ENCODE results near the gene FOXJ3.
"Not testable (repeated sequence)": the region's sequence is repeated elsewhere in the genome, so short reads cannot be mapped to it uniquely, and the experiment has no call there.

Gene FOXJ3

GRCh38 chr1:42239555-42239954 is 95.5 kb downstream of the FOXJ3 start:
- no peak for DNase-seq

DNA sequence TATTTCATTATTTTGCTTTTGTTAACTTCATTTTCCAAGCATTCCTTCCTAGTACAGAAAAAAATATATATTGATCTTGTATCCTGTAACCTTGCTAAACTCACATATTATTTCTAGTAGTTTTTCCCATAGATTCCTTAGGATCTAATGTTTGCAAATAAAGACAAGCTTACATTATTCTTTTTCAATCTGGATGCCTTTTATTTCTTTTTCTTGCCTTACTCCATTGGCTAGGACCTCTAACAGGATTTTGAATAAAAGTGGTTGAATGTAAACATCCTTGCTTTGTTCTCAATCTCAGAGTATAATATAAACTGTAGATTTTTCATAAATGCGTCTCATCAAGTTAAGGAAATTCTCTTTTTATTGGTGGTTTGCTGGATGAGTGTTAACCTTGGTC is 96.0 kb downstream of the FOXJ3 start:
- no peak for DNase-seq

DNA sequence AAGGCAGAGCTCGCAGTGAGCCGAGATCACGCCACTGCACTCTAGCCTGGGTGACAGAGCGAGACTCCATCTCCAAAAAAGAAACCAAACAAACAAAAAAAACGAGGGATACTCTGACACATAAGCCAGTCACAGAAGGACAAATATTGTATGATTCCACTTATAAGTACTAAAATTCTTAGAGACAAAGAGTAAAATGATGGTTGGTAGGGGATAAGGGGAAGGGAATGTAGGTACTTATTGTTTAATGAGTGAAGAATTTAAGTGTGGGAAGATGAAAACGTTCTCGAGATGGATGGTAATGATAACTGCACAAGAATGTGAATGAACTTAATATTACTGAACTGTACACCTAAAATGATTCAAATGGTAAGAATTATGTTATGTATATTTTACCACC is 103.8 kb downstream of the FOXJ3 start:
- no peak for DNase-seq

DNA sequence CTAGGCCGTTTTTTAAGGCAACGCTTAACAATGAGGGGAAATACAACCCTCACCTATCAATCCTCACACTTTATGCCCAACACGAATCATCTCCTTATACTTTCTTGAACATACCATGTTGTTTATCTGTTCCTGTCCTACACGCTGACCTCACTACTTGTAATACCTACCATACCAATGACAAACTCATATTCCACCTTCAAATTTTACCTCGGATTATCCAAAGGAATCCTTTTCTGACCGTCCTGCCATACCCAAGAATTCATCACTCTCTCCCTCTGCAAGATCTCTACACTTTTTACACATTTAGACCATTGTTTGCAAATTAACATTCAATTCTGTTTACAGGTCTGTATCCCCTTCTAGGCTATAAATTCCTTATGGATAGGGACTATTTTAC is 106.1 kb downstream of the FOXJ3 start:
- no peak for DNase-seq

GRCh38 chr1:42223036-42223435 is 112.0 kb downstream of the FOXJ3 start:
- DNase-seq = no peak

DNA sequence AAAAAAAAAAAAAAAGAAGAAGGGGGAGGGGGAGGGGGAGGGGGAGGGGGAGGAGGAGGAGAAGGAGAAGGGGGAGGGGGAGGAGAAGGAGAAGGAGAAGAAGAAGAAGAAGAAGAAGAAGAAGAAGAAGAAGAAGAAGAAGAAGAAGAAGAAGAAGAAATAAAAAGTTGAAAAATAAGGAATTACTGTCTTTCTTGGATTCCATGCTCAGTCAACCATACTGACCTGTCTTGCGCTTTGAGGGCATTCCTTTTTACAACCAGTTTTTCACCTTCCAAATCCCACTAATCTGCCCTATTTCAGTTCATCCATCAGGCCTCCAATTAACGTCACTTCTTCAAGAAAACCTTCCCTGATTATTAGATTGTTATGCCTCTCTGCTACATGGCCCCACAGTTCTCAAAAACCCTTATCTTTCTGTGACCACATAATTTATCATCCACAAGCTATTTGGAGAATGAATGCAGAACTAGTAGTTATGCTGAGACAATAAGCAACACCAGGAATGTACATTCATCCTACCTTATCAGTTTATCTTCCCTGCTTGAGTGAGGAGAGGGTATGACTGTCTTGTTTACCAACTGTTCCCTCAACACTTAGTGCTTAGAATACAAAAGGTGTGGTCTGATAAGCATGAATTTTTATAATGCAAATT is 113.0 kb downstream of the FOXJ3 start:
- no peak for DNase-seq

- DNase-seq = no peak
Measured at GRCh38 chr1:42221456-42221855, 113.6 kb downstream of the FOXJ3 start.

DNA sequence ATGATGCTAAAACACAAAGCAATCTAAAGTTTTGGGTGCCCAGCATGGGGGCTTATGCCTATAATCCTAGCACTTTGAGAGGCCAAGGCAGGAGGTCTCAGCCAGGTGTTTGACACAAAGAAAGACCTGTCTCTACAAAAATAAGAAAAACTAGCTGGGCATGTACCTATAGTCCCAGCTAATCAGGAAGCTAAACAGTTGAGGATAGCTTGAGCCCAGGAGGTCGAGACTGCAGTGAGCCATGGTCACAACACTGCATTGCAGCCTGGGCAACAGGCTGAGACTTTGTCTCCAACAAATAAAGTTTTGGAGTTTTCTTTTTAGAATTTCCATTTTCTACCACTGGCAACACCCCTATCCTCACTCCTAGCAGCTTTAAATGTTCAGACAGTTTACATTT is 115.4 kb downstream of the FOXJ3 start:
- no peak for DNase-seq

DNA sequence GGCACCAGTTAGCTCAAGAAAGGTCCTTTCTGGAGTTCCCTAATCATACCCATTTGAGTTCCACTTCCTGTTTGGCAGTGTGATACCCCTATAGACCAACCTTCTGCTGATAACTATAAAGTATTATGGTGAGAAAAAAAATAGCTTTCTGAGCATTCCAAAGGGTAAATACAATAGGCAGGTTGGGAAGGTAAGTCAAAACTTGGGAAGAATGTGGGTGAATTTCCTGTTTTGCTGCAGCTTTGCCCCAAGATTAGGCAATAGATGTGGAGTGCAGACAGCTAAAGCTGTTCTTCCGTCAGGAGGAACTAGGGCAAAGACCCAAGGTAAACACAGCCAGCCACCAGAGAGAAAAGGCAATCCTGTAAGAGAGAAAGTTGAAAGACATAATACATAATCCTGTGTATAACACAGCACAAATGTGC is 120.6 kb downstream of the FOXJ3 start:
- no peak for DNase-seq

DNA sequence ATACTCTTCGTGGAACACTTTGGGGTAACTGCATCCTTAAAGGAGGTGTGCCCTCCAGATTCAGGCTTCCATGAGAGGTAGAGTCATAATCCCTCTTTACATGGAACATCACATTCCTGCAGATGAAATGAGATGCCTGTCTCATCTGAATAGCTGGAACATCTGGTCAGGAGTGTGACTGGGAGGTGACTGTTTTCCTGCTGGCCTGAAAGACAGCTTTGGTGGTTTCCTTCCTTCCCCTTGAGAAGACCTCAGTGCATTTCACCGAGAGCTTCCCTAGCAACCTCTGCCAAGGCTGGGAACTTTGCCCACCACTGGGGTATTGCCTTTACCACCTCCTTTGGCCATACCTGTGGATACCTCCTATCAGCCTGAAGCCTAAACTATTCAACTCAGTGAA is 123.8 kb downstream of the FOXJ3 start:
- no peak for DNase-seq

- DNase-seq = no peak
Measured at GRCh38 chr1:42210421-42211133, 124.5 kb downstream of the FOXJ3 start.

DNA sequence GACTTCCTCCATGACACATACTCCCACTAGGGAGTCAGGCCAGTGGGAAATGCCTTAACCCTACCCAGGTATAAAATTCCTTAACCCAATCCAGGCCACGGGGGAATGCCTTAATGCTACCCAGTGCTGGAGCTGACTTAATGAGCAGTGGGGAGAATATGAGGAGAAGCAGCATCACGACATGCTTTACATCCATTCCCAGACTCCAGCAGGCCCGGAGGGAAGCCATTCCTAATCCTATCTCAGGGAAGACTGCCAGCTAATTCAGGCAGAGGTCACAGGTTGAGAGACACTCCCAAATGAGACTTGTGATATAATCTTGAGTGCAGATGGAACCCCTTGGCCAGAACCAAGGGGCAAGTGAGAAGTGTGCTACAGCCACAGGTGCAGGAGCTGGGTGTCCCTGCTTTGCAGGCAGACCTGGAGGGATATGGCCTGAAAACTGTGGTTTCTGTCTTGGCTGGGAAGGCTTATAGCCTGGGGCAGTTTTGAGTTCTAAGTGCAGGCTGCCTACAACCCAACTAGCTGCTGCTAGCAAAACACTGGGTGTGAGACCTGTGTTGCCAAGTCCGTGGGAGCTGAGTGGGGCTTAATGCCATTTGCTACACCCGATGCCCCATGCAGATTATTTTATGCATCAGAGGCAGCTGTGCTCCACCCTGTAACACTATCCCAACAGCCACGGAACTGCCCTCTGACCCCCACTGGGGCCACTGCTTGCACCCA is 125.3 kb downstream of the FOXJ3 start:
- DNase-seq = no peak

GRCh38 chr1:42206930-42207329 is 128.1 kb downstream of the FOXJ3 start:
- not testable (repeated sequence) for DNase-seq

- DNase-seq = no peak
Measured at GRCh38 chr1:42206164-42206563, 128.9 kb downstream of the FOXJ3 start.

GRCh38 chr1:42201986-42202385 is 133.0 kb downstream of the FOXJ3 start:
- no peak for DNase-seq

DNA sequence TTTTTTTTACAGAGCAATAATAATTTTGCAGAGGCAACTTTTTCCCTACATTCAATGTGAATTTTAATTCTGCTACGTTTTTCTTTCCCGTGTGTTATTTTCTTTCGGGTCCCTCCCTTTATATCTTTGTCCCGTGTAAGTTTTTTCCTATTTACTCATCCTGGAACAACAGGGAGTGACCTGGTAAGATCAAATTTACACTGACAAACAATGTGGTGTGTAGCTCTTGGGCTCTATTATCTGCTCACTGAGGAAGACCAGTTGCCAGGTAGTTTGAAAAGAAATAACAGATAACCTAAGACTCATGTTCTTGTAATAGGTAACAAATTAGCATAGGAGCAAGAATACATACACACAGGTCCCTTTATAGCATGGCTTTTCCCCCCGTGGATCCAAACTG is 136.8 kb downstream of the FOXJ3 start:
- no peak for DNase-seq

DNA sequence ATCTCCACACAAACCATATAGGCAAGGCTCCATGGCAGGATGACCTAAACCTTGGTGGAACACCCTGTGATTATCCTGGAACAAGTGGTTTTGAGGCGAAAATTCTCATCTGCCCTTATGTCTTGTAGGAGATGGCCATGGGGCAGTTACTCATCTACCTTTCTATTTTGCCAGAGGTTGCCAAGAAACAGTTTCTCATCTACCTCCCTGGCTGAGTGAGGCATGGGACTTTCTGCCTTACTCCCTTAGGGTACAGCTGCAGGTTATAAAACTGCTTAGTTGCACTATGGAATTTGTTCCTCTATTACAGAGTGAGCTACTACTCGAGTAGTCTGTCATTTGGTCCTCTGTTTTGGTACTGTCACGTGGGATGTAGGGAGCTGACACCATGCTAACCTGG is 139.2 kb downstream of the FOXJ3 start:
- DNase-seq = no peak

DNA sequence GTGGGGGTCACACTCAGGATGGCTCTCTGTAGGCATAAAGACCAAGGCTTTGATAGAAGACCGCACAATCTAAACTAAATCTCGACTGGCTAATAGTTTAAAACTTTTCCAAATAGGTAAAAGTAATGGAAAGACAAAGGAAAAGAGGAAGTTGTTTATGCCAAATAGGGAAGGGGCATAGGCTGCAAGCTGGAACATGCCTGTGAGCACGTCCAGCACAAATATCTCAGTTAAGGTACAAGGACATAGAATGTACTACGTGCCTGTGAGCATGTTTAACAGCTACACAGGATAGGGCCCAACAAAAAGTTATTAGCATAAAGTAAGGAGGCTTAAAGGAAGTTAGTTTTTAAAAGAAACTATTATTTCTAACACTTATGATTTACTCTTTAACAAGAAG is 142.9 kb downstream of the FOXJ3 start:
- DNase-seq = no peak

DNA sequence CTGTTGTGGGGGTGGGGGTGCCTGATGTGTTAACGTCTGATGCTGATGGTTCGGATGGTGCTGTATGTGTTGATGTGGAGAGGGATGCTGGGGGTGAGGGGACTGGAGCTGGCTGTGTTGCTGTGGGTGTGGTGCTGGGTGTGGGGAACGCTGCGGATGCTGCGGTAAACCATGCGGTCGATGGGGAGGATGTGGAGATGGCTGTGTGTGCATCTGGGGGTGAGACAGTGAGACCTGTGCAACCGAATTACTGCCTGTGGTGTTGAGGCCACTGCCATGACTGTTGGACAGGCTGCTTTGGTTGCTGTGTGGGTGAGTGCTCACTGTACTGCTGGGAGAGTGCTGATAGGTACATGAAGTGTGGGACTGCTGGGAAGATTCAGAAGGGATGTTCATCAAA is 143.7 kb downstream of the FOXJ3 start:
- no peak for DNase-seq

DNA sequence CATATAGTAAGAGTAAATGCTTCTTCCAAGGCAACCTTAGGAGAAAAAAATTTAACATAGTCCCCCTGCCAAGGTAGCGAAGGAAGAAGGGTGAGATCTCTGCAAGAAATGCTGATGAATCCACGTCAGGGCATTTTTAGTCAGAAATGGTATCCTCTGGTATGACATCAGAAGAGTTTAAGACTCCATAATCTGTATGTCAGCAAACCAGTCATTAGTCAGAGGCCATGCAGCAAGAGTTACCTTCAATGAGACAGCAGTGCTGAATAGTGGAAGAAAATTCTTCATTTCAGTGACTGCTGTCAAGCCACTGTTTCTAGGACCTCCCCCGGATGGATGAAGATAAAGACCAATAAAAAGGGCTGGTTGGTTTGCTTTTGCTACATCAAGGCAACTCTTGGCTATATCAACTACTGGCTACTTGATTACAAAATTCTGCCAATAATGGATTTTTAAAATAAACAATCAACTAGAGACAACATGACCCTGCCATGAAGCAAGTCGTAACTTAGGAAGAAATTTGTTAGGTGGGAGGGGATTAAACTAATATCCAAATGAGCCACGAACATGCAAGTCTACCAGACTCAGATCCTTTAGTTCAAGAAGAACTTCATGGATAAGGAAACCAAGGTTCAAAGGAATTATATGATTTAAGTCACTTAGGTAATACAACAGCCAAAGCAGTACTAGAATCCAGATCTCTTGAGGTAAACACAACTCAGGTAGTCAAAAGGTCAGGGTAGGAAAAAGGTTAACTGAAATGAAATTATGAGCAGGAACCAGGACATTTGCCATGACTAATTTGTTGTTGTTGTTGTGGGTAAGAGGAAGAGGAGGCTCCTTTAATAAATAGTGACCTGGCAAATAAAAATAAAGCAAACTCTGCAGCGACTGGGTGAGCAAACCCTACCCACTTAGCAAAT is 144.8 kb downstream of the FOXJ3 start:
- DNase-seq = no peak

- DNase-seq = no peak
Measured at GRCh38 chr1:42186152-42186551, 148.9 kb downstream of the FOXJ3 start.

DNA sequence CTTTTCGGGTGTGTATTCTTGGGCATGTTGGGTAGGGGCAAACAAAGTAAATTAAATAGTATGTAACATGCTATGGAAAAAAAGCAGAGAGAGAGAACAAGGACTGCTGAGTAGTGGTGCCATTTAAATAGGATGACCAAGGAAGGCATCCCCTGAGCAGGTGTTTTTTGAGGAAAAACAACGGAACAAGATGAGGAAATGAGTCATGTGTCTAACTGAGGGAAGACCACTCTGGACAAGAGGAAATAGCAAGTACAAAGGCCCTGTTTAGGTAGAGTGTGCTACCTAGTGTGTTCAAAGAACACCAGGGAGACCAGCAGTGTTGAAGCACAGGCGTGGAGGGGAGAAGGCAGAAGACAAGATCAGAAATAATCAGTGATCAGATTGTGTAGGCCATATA is 150.4 kb downstream of the FOXJ3 start:
- DNase-seq = no peak

GRCh38 chr1:42183957-42184268 is 151.1 kb downstream of the FOXJ3 start:
- no peak for DNase-seq
